ENCODE measurements around the gene NSL1. TPM values are rescaled to one million over a fixed set of nuclear protein-coding genes. Genes with fewer than 3 reads are reported as not detected.

Gene NSL1
- total RNA-seq, 1 experiment from 2014 or later = 36.4 TPM

DNA sequence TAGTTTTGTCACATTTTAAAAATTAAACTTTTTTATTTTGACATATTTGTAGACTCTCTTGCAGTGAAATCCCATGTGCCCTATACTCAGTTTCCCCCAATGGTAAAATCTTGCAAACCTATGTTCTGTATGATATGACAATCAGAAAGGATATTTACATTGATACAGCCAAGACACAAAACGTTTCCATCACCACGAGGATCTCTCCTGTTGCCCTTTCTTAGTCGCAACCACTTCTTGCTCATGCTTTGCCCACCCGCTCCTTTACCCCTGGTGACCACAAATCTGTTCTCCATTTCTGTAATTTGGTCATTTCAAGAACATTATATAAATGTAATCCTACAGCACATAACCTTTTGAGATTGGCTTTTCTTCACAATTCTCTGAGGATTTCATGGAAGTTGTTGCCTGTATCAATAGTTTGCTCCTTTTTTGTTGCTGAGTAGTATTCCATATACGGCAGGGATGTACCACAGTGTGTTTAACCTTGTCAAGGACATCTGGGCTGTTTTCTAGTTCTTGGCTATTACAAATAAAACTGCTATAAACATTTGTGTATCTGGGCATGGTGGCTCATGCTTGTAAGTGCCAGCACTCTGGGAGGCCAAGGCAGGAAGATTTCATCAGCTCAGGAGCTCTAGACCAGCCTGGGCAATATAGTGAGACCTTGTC lies 78.0 kb downstream of the NSL1 start:
- Histone ChIP-seq H4K20me1 (ENCODE audit: insufficient read depth) (no peaks in the 10 kb centered on the region), H3K9me2 (ENCODE audit: insufficient read depth) (no peaks in the 10 kb centered on the region), H3K36me3 (ENCODE audit: control insufficient read depth in 1 of 2, insufficient read depth in 2 of 2, low read length in 2 of 2) (no peaks in the 10 kb centered on the region), H3K4me3 (replicated peaks in 1 of 2; ENCODE audit: low read depth in 1 of 2, low read length in 2 of 2) (no peak overlapping the region), H3K9ac (ENCODE audit: low read length) (no peak overlapping the region), H3K79me2 (ENCODE audit: insufficient read depth, low read length) (no peaks in the 10 kb centered on the region), H2AFZ (ENCODE audit: low read depth, low read length, poor library complexity, severe bottlenecking) (no peak overlapping the region), H3K4me1 (ENCODE audit: control insufficient read depth in 1 of 2, insufficient read depth in 2 of 2, low read length in 2 of 2) (no peaks in the 10 kb centered on the region), H3K27ac (ENCODE audit: low read depth, low read length) (no peak overlapping the region), H3K27me3 (ENCODE audit: insufficient read depth, low read length) (no peaks in the 10 kb centered on the region), H3K9me3 (ENCODE audit: control insufficient read depth in 1 of 2, insufficient read depth in 1 of 2, low read depth in 1 of 2, low read length in 2 of 2) (no peaks in the 10 kb centered on the region), H3K4me2 (ENCODE audit: low read length) (no peak overlapping the region)
- intact Hi-C loops (cut with micrococcal nuclease) = no loop called here
- ChIA-PET RAD21 (ENCODE audit: low non-redundant PET in 1 of 2, low total read pairs in 2 of 2, uncharacterized antibody in 2 of 2, unreplicated experiment in 2 of 2) (no interaction called here), CTCF (no interaction called here), POLR2A (no interaction called here)
- BruUV-seq (replicated peaks) = no TSS peak
- DNase-seq (ENCODE audit: low read depth, low spot score) (no peak), ATAC-seq (no peak)
- no peak for TF ChIP-seq POLR2AphosphoS5 (IDR thresholded peaks at IDR 0.05; ENCODE audit: low read depth, low read length)
- TF ChIP-seq SRF (IDR thresholded peaks at IDR 0.05; ENCODE audit: low read depth) = no peak
- TF ChIP-seq, protein P1, sequence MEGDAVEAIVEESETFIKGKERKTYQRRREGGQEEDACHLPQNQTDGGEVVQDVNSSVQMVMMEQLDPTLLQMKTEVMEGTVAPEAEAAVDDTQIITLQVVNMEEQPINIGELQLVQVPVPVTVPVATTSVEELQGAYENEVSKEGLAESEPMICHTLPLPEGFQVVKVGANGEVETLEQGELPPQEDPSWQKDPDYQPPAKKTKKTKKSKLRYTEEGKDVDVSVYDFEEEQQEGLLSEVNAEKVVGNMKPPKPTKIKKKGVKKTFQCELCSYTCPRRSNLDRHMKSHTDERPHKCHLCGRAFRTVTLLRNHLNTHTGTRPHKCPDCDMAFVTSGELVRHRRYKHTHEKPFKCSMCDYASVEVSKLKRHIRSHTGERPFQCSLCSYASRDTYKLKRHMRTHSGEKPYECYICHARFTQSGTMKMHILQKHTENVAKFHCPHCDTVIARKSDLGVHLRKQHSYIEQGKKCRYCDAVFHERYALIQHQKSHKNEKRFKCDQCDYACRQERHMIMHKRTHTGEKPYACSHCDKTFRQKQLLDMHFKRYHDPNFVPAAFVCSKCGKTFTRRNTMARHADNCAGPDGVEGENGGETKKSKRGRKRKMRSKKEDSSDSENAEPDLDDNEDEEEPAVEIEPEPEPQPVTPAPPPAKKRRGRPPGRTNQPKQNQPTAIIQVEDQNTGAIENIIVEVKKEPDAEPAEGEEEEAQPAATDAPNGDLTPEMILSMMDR (IDR thresholded peaks at IDR 0.05 in 2 of 3, conservative IDR thresholded peaks at IDR 0.05 in 1 of 3; ENCODE audit: borderline replicate concordance in 1 of 3, insufficient read depth in 1 of 3, low read depth in 2 of 3, low read length in 2 of 3) = no peak
- TF ChIP-seq CEBPB (IDR thresholded peaks at IDR 0.05; ENCODE audit: low read depth) = no peak
- TF ChIP-seq EZH2phosphoT487 (IDR thresholded peaks at IDR 0.05; ENCODE audit: borderline replicate concordance) = no peak
- TF ChIP-seq YY1 (IDR thresholded peaks at IDR 0.05; ENCODE audit: extremely low read depth, insufficient replicate concordance, low read depth, low read length) = no peak
- TF ChIP-seq ELF1 (IDR thresholded peaks at IDR 0.05; ENCODE audit: borderline replicate concordance, low read depth) = no peak
- TF ChIP-seq SIN3A (IDR thresholded peaks at IDR 0.05; ENCODE audit: low read depth) = no peak
- TF ChIP-seq FOSL1 (IDR thresholded peaks at IDR 0.05; ENCODE audit: low read depth) = no peak
- TF ChIP-seq ZFX (IDR thresholded peaks at IDR 0.05) = no peak
- TF ChIP-seq, protein P2, sequence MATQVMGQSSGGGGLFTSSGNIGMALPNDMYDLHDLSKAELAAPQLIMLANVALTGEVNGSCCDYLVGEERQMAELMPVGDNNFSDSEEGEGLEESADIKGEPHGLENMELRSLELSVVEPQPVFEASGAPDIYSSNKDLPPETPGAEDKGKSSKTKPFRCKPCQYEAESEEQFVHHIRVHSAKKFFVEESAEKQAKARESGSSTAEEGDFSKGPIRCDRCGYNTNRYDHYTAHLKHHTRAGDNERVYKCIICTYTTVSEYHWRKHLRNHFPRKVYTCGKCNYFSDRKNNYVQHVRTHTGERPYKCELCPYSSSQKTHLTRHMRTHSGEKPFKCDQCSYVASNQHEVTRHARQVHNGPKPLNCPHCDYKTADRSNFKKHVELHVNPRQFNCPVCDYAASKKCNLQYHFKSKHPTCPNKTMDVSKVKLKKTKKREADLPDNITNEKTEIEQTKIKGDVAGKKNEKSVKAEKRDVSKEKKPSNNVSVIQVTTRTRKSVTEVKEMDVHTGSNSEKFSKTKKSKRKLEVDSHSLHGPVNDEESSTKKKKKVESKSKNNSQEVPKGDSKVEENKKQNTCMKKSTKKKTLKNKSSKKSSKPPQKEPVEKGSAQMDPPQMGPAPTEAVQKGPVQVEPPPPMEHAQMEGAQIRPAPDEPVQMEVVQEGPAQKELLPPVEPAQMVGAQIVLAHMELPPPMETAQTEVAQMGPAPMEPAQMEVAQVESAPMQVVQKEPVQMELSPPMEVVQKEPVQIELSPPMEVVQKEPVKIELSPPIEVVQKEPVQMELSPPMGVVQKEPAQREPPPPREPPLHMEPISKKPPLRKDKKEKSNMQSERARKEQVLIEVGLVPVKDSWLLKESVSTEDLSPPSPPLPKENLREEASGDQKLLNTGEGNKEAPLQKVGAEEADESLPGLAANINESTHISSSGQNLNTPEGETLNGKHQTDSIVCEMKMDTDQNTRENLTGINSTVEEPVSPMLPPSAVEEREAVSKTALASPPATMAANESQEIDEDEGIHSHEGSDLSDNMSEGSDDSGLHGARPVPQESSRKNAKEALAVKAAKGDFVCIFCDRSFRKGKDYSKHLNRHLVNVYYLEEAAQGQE (IDR thresholded peaks at IDR 0.05; ENCODE audit: low read depth) = no peak
- TF ChIP-seq, protein P3, sequence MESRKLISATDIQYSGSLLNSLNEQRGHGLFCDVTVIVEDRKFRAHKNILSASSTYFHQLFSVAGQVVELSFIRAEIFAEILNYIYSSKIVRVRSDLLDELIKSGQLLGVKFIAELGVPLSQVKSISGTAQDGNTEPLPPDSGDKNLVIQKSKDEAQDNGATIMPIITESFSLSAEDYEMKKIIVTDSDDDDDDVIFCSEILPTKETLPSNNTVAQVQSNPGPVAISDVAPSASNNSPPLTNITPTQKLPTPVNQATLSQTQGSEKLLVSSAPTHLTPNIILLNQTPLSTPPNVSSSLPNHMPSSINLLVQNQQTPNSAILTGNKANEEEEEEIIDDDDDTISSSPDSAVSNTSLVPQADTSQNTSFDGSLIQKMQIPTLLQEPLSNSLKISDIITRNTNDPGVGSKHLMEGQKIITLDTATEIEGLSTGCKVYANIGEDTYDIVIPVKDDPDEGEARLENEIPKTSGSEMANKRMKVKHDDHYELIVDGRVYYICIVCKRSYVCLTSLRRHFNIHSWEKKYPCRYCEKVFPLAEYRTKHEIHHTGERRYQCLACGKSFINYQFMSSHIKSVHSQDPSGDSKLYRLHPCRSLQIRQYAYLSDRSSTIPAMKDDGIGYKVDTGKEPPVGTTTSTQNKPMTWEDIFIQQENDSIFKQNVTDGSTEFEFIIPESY (IDR thresholded peaks at IDR 0.05; ENCODE audit: extremely low read depth, insufficient replicate concordance, low read length) = no peak
- TF ChIP-seq, protein P4, sequence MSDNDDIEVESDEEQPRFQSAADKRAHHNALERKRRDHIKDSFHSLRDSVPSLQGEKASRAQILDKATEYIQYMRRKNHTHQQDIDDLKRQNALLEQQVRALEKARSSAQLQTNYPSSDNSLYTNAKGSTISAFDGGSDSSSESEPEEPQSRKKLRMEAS (IDR thresholded peaks at IDR 0.05) = no peak
- no peak for TF ChIP-seq TCF7L2 (IDR thresholded peaks at IDR 0.05; ENCODE audit: borderline replicate concordance, extremely low read depth, insufficient read depth, insufficient read length)
- TF ChIP-seq, protein P5, sequence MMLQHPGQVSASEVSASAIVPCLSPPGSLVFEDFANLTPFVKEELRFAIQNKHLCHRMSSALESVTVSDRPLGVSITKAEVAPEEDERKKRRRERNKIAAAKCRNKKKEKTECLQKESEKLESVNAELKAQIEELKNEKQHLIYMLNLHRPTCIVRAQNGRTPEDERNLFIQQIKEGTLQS (IDR thresholded peaks at IDR 0.05) = no peak
- no peak for TF ChIP-seq EGR1 (IDR thresholded peaks at IDR 0.05; ENCODE audit: low read depth)
- TF ChIP-seq ZNF274 (IDR thresholded peaks at IDR 0.05; ENCODE audit: low read depth, low read length) = no peak
- no peak for TF ChIP-seq EZH2 (IDR thresholded peaks at IDR 0.05)
